ENCODE measurements around the gene CD55. TPM values are rescaled to one million over a fixed set of nuclear protein-coding genes. Genes with fewer than 3 reads are reported as not detected.

Gene CD55
- 37.4 TPM for polyA plus RNA-seq (2013, experiment 1 of 2)
- polyA plus RNA-seq (2013, experiment 2 of 2), result 49.9 TPM

- WGBS, 2 experiments (ENCODE audit: insufficient coverage in 2 of 2), result 0% methylated on average over 37 of the region's 53 CpGs
- peak within 1 kb of the TSS; percentile 73 for H3K4me3 ChIP-seq (ENCODE audit: extremely low read depth, insufficient read depth, low read length, poor library complexity, severe bottlenecking)
- no peaks in the 10 kb centered on the region for H3K9me3 ChIP-seq (ENCODE audit: control insufficient read depth, low read length)
- peaks cover 7% of the 10 kb centered on the region for H3K36me3 ChIP-seq (ENCODE audit: control insufficient read depth, insufficient read depth, low read length)
- H3K4me1 ChIP-seq (ENCODE audit: control insufficient read depth, insufficient read depth, low read length, poor library complexity, severe bottlenecking), result peaks cover 4% of the 10 kb centered on the region
- peak within 1 kb of the TSS; percentile 81 for H3K27ac ChIP-seq (ENCODE audit: low read depth, low read length, severe bottlenecking)
Measured at GRCh38 chr1:207321079-207321789, at the start of gene CD55. TSS of gene CD55 (plus strand) at chr1:207321678. CDS start at chr1:207321766, 88 bp downstream.

GRCh38 chr1:207274882-207275281 is 46.6 kb upstream of the CD55 start:
- no peaks in the 10 kb centered on the region for H3K36me3 ChIP-seq (ENCODE audit: control insufficient read depth, insufficient read depth, low read length)

GRCh38 chr1:207276465-207276864 is 45.0 kb upstream of the CD55 start:
- Histone ChIP-seq H3K4me3 (ENCODE audit: extremely low read depth, insufficient read depth, low read length, poor library complexity, severe bottlenecking) (no peak overlapping the region), H3K9me3 (ENCODE audit: control insufficient read depth, low read length) (no peaks in the 10 kb centered on the region)
- WGBS, 2 experiments (ENCODE audit: insufficient coverage in 2 of 2), result no CpG with 5 or more reads among the region's 1 CpG

More at GRCh38 chr1:207274882-207275281, 46.6 kb upstream of the CD55 start:
- H3K4me1 ChIP-seq (ENCODE audit: control insufficient read depth, insufficient read depth, low read length, poor library complexity, severe bottlenecking), result no peaks in the 10 kb centered on the region
- H3K4me3 ChIP-seq (ENCODE audit: extremely low read depth, insufficient read depth, low read length, poor library complexity, severe bottlenecking), result no peak overlapping the region
- no peaks in the 10 kb centered on the region for H3K9me3 ChIP-seq (ENCODE audit: control insufficient read depth, low read length)
- H3K27ac ChIP-seq (ENCODE audit: low read depth, low read length, severe bottlenecking), result no peak overlapping the region

GRCh38 chr1:207277241-207277640 is 44.2 kb upstream of the CD55 start:
- peaks cover 9% of the 10 kb centered on the region for H3K4me1 ChIP-seq (ENCODE audit: control insufficient read depth, insufficient read depth, low read length, poor library complexity, severe bottlenecking)
- H3K27ac ChIP-seq (ENCODE audit: low read depth, low read length, severe bottlenecking), result no peak overlapping the region
- WGBS, 2 experiments (ENCODE audit: insufficient coverage in 2 of 2), result no CpG with 5 or more reads among the region's 1 CpG
- no peaks in the 10 kb centered on the region for H3K9me3 ChIP-seq (ENCODE audit: control insufficient read depth, low read length)
- no peaks in the 10 kb centered on the region for H3K36me3 ChIP-seq (ENCODE audit: control insufficient read depth, insufficient read depth, low read length)
- no peak overlapping the region for H3K4me3 ChIP-seq (ENCODE audit: extremely low read depth, insufficient read depth, low read length, poor library complexity, severe bottlenecking)

More at GRCh38 chr1:207276465-207276864, 45.0 kb upstream of the CD55 start:
- no peaks in the 10 kb centered on the region for H3K36me3 ChIP-seq (ENCODE audit: control insufficient read depth, insufficient read depth, low read length)
- H3K27ac ChIP-seq (ENCODE audit: low read depth, low read length, severe bottlenecking), result no peak overlapping the region
- H3K4me1 ChIP-seq (ENCODE audit: control insufficient read depth, insufficient read depth, low read length, poor library complexity, severe bottlenecking), result peaks cover 2% of the 10 kb centered on the region

DNA sequence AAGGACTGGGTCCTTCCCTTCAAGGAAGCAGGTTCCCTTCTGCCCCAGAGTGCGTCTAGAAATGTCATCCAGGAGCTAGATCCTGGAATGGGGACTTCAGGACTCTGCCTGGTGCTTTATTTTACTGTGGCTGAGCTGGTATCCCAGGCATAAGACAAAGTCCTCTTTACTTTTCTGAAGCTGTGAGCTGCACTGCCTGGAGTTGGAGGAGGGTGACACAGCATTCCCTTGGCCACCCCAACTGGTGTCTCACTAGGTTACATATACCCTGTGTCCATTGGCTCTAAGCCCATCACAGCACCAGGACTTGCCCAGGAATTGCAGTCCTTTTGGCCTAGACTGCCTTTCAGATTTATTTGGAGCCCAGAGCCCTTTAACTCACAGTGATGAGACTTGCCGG is 41.8 kb upstream of the CD55 start:
- 95 to 100% methylated on average over 2 of the region's 2 CpGs for WGBS, 2 experiments (ENCODE audit: insufficient coverage in 2 of 2)
- Histone ChIP-seq H3K27ac (ENCODE audit: low read depth, low read length, severe bottlenecking) (no peak overlapping the region), H3K36me3 (ENCODE audit: control insufficient read depth, insufficient read depth, low read length) (no peaks in the 10 kb centered on the region), H3K4me1 (ENCODE audit: control insufficient read depth, insufficient read depth, low read length, poor library complexity, severe bottlenecking) (peaks cover 20% of the 10 kb centered on the region), H3K4me3 (ENCODE audit: extremely low read depth, insufficient read depth, low read length, poor library complexity, severe bottlenecking) (no peak overlapping the region), H3K9me3 (ENCODE audit: control insufficient read depth, low read length) (no peaks in the 10 kb centered on the region)

- peaks cover 20% of the 10 kb centered on the region for H3K4me1 ChIP-seq (ENCODE audit: control insufficient read depth, insufficient read depth, low read length, poor library complexity, severe bottlenecking)
- no peaks in the 10 kb centered on the region for H3K36me3 ChIP-seq (ENCODE audit: control insufficient read depth, insufficient read depth, low read length)
- H3K27ac ChIP-seq (ENCODE audit: low read depth, low read length, severe bottlenecking), result no peak overlapping the region
- H3K4me3 ChIP-seq (ENCODE audit: extremely low read depth, insufficient read depth, low read length, poor library complexity, severe bottlenecking), result no peak overlapping the region
- H3K9me3 ChIP-seq (ENCODE audit: control insufficient read depth, low read length), result no peaks in the 10 kb centered on the region
- WGBS, 2 experiments (ENCODE audit: insufficient coverage in 2 of 2), result 71 to 90% methylated on average over 2 of the region's 3 CpGs
Measured at GRCh38 chr1:207280706-207281105, 40.8 kb upstream of the CD55 start.

DNA sequence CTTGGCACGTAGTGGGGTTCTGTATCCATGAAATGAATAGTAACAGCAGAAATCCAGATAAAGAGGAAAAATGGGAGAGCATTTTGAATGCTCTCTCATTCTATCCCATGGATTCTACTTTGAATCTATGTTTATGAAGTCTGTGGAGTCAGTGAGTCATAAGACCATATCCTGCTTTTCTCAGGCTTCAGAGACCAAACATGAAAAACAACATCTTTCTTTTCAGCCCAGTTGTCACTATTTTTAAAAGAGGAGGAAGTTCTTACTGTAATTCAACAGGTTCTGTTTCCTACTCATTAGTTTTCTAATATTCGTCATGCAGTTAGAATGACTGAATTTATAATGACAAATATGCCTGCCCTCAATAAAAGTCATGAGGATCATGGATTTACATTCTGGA is 39.4 kb upstream of the CD55 start:
- WGBS, 2 experiments (ENCODE audit: insufficient coverage in 2 of 2), result 86 to 90% methylated on average over 1 of the region's 2 CpGs

DNA sequence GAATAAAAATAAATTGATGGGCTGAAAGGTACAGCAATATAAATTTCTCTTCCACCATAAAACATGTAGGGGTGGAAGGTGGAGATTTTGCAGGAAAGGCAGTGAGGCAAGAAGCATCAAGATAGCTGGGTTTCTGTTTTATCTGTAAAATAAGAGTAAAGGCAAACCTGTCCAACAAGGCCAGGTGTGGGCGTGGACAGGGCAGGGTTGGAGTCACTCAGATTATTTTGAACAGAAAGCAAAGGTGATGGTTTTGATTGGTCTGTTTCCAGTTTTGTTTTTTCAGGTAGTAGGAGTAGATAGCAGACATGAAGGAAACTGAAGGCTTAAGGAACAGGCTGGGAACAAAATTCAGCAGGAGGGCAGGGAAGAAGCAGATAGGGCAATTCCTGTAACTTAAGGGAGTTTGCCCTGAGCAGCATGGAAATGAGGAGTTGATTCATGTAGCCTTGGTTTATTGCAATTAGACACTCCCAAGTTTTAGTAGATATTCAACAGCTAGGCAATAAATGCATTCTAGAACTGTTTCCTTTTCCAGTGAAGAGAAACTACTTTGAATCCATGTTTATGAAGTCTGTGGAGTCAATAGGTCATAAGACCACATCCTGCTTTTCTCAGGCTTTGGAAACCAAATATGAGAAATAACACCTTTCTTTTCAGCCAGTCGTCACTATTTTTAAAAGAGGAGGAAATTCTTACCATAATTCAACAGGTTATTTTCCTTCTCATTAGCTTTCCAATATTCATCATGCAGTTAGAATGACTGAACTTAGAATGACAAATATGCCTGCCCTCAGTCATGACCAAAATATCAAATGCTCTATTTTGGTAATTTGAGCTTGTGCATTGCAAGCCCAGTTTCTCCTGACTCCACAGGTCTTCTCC is 38.7 kb upstream of the CD55 start:
- Histone ChIP-seq H3K36me3 (ENCODE audit: control insufficient read depth, insufficient read depth, low read length) (no peaks in the 10 kb centered on the region), H3K27ac (ENCODE audit: low read depth, low read length, severe bottlenecking) (peak overlapping the region; percentile 26), H3K9me3 (ENCODE audit: control insufficient read depth, low read length) (no peaks in the 10 kb centered on the region), H3K4me3 (ENCODE audit: extremely low read depth, insufficient read depth, low read length, poor library complexity, severe bottlenecking) (no peak overlapping the region), H3K4me1 (ENCODE audit: control insufficient read depth, insufficient read depth, low read length, poor library complexity, severe bottlenecking) (peaks cover 20% of the 10 kb centered on the region)
- 80 to 81% methylated on average over 2 of the region's 2 CpGs for WGBS, 2 experiments (ENCODE audit: insufficient coverage in 2 of 2)

More for the DNA sequence above, 39.4 kb upstream of the CD55 start:
- no peak overlapping the region for H3K4me3 ChIP-seq (ENCODE audit: extremely low read depth, insufficient read depth, low read length, poor library complexity, severe bottlenecking)
- no peaks in the 10 kb centered on the region for H3K9me3 ChIP-seq (ENCODE audit: control insufficient read depth, low read length)
- peak overlapping the region; percentile 4 for H3K27ac ChIP-seq (ENCODE audit: low read depth, low read length, severe bottlenecking)
- H3K4me1 ChIP-seq (ENCODE audit: control insufficient read depth, insufficient read depth, low read length, poor library complexity, severe bottlenecking), result peaks cover 20% of the 10 kb centered on the region
- H3K36me3 ChIP-seq (ENCODE audit: control insufficient read depth, insufficient read depth, low read length), result no peaks in the 10 kb centered on the region

GRCh38 chr1:207283421-207283820 is 38.1 kb upstream of the CD55 start:
- H3K4me1 ChIP-seq (ENCODE audit: control insufficient read depth, insufficient read depth, low read length, poor library complexity, severe bottlenecking), result peaks cover 20% of the 10 kb centered on the region
- H3K9me3 ChIP-seq (ENCODE audit: control insufficient read depth, low read length), result no peaks in the 10 kb centered on the region
- no peak overlapping the region for H3K27ac ChIP-seq (ENCODE audit: low read depth, low read length, severe bottlenecking)
- H3K4me3 ChIP-seq (ENCODE audit: extremely low read depth, insufficient read depth, low read length, poor library complexity, severe bottlenecking), result no peak overlapping the region
- WGBS, 2 experiments (ENCODE audit: insufficient coverage in 2 of 2), result no CpG with 5 or more reads among the region's 1 CpG
- H3K36me3 ChIP-seq (ENCODE audit: control insufficient read depth, insufficient read depth, low read length), result no peaks in the 10 kb centered on the region

- Histone ChIP-seq H3K27ac (ENCODE audit: low read depth, low read length, severe bottlenecking) (no peak overlapping the region), H3K4me3 (ENCODE audit: extremely low read depth, insufficient read depth, low read length, poor library complexity, severe bottlenecking) (no peak overlapping the region), H3K36me3 (ENCODE audit: control insufficient read depth, insufficient read depth, low read length) (no peaks in the 10 kb centered on the region), H3K9me3 (ENCODE audit: control insufficient read depth, low read length) (no peaks in the 10 kb centered on the region), H3K4me1 (ENCODE audit: control insufficient read depth, insufficient read depth, low read length, poor library complexity, severe bottlenecking) (peaks cover 20% of the 10 kb centered on the region)
- 97 to 100% methylated on average over 3 to 5 of the region's 5 CpGs for WGBS, 2 experiments (ENCODE audit: insufficient coverage in 2 of 2)
Measured at GRCh38 chr1:207284209-207284897, 37.1 kb upstream of the CD55 start.
